Measurements from ENCODE around the gene BBS12.

Gene BBS12

DNA sequence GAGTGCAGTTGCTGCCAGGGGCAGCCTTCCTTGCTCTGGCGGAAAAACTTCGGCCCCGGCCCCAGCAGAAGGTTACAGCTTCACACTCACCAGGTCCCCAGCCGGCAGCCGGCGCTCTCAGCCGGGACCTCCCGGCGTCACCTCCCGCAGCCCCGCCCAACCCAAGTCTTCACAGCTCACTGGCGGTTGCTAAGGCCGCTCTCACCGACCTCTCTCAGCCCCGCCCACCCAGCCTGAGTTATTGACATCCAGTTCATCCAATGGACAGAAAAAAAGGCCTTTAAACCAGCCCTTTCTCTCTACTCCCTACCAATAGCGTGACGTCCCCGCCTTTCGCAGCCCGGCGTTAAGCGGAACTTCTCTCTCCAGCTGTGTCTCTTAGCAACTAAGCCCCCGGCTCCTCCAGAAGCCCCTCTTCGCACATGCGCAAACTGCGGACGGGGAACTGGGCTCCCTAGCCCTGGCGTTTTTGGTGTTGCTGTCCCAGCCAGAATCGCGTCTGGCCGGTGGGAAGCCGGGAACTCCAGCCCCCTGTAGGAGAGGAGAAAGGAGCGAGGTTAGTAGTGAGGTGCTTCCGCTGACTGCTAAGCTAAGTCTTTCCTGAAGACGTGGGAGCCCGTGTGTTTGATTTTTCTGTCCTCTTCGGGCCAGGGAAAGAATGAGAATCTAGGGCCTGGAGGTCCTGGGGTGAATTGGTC is at the start of gene BBS12:
Gene BBS12, plus strand, starts transcription at position 376 of the 698 bp plus-strand sequence. CDS start 9,189 bp downstream, outside the sequence.
- DNase-seq (ENCODE audit: low read depth): peak; percentile 97

DNA sequence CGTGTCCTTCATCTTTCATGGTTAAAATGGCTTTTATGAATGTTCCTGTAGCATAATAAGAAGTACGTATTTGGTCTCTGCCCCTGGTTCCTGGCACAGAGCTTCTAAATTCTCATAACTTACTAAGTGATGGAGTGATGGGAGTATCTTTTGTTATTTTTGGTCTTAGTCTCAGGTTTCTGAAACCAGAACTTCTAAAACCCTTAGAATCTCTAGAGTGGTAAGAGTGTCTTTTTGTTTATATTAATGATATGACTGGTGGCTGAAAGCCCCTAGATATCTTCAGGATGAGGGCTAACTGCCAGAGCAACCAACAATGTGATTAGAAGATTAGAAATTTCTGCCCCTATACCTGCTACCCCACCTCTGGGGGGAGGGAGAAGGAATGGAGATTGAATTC is 45.8 kb upstream of the BBS12 start:
- no peak for DNase-seq (ENCODE audit: low read depth)

DNA sequence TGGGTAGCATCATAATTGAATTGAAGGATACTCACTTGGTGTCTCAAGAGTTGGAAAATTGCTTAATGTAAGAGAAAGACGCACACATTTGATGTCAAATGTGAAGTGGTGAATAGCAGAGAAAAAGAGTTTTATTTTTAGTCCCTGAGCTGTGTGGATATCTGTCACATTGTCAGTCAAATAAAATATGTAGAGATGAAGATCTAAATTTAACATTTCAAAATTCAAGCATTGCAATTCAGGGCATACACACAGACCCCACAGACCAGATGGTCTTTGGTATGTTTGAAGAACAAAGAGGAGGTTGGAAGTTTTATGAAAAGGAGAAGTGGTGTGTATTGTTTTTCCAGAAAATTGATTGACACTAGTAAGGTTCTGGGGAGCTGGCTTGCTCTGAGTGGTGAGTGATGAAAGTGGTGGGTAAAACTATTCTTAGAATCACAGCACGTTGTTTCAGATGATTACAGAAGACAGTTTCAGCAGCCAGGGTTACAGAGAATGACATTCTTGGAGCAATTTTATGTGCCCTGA is 44.9 kb upstream of the BBS12 start:
- no peak for DNase-seq (ENCODE audit: low read depth)

DNA sequence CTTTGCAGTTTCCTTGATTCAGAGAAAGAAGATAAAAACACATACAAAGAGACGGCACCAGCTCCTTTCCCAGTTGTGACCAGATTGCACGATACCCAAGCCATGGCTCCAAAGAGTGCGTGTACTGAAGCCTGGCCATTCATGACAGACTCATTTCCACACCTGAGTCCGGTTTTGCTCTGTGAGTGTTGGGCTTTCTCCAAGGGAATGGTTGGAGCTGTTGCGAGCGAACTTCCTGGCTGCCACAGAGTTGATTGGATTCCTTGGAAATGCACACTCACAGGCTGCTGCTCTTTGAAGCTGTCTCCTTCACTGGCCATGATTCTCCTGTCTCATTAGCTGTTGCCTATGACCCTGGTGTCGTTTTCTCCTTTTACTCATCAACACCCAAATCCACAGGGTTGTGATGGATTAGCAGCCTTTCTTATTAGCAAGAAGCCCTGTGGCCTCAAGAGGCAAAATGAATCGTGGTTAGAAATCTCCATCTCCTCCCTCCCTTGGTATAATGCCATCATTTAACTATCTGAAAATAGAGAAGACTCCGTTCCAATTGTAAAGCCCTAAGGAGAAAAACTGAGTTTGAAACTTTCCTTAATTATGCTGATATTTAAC is 43.9 kb upstream of the BBS12 start:
- DNase-seq (ENCODE audit: low read depth): no peak

GRCh38 chr4:122689972-122690371 is 42.5 kb upstream of the BBS12 start:
- DNase-seq (ENCODE audit: low read depth): no peak

- DNase-seq (ENCODE audit: low read depth): no peak
Measured at GRCh38 chr4:122691988-122692387, 40.5 kb upstream of the BBS12 start.

DNA sequence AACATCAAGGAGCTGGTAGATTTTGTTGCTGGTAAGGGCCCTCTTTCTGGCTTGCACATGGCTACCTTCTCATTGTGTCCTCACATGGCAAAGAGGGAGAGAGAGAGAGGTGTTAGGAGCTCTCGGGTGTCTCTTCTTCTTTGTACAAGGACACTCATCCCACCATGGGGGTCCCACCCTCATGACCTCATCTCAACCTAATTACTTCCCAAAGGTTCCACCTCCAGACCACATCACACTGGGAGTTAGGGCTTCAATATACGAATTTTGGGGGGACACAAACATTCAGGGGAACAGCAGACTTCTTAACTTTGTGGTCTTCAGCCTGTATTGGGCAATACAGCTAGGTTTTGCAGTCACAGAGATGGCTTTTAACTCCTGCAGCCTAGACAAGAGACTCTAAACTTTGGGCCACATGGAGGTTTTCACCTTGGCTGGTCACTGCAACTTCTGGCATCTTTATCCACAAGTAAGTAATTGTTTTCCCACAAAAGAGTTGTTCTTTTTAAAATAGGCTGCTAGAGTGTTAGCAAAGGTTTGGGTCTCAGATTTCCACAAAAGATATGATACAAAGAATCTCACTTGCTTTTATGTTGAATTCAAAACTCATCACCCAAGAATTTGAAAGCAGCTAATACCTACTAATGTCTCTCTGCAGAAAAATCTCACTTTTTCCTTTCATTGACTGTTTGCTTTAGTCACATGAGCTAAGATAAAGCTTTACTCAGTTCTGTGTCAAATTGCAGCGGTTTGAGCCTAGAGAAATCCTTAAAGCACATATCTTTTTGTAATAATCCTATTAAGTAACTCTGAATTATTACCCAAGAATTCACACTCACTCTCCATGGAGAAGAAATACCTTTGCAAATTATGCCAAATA is 39.6 kb upstream of the BBS12 start:
- DNase-seq (ENCODE audit: low read depth): no peak

DNA sequence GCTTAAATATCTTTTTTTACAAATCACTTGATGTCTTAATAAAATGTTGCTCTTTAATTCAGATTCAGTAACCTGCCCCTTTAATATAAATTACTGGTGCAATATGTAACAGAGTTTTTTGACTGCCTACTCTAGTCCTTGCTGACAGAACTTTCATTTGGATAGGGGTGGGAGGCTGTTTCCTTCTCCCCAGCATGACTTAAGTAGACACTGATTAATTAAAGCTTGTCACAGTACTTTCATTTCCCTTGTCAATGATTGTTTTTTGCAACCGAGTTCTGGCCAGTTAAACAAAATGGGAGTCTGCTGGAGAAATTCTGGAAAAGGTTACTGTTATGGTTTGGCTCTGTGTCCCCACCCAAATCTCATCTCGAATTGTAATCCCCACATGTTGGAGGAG is 37.3 kb upstream of the BBS12 start:
- DNase-seq (ENCODE audit: low read depth): no peak

- no peak for DNase-seq (ENCODE audit: low read depth)
Measured at GRCh38 chr4:122700178-122700725, 32.3 kb upstream of the BBS12 start.

DNA sequence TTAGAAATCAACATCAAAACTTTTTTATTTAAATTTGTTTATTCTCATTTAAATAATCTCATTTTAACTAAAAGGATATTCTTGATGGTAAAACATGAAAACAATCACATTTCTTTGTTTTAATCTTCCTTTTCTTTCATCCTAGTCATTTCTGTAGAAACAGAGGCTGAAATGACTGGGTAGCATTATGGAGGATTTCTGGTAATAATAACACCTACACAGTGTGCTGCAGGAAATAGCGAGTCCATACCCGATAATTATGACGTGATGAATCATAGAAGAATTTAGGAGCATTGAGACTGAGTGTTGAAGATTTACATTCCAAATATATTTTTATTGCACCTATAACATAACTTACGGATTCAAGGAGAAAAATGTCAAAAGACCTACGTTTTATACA is 31.4 kb upstream of the BBS12 start:
- DNase-seq (ENCODE audit: low read depth): no peak

DNA sequence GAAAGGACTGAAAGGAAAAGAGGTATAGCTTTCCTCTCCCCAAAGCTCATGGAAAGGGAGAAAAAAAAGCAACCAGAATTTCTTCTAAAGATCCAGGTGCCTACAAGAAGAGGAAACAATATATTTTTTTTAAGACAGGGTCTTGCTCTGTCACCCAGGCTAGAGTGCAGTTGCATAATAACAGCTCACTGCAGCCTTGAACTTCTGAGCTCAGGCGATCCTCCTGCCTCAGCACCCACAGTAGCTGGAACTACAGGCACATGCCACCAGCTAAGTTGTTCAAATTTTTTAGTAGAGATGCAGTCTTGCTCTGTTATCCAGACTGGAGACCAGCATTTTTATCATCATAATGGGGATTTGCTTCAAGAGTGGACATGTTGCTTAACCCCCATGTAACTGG is 30.5 kb upstream of the BBS12 start:
- no peak for DNase-seq (ENCODE audit: low read depth)

GRCh38 chr4:122702939-122703338 is 29.6 kb upstream of the BBS12 start:
- no peak for DNase-seq (ENCODE audit: low read depth)

- no peak for DNase-seq (ENCODE audit: low read depth)
Measured at GRCh38 chr4:122703868-122704267, 28.6 kb upstream of the BBS12 start.

- DNase-seq (ENCODE audit: low read depth): no peak
Measured at GRCh38 chr4:122705009-122705408, 27.5 kb upstream of the BBS12 start.

GRCh38 chr4:122705547-122706117 is 26.9 kb upstream of the BBS12 start:
- no peak for DNase-seq (ENCODE audit: low read depth)

DNA sequence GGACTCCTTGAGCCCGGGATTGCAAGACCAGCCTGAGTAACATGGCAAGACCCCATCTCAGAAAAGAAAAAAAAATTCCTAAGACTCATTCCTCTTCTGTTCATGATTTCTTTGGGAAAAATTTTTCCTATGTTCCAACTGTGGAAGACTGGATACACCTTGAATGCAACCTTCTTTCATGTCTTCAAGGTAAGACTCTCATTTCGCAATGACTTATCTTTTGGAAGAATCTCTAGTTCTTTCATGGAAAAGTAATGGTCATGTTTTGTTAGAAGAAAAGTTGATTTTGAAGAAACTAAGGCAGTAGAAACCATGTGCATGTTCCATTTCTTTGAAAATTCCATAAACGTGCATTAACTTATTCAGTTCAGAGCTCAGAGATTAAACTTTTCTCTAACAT is 26.0 kb upstream of the BBS12 start:
- no peak for DNase-seq (ENCODE audit: low read depth)

DNA sequence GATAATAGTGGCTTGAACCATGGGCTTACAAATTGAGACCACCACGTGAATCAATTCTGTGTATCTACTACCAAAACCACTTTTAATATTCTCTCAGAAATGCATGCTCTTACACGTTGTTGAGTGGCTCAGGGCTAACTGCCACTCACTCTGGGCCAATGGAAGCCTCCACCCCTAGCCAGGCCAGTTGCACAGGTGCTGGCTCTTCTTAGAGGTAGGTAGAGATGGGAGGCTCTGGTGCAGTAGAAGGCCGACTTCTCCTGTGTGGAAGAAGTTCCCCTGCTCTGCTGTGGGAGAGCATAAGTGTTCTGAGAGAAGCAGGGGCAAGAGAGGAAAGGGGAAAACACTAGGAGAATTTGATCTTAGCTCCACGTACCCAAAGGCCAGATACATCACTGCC is 25.0 kb upstream of the BBS12 start:
- no peak for DNase-seq (ENCODE audit: low read depth)

DNA sequence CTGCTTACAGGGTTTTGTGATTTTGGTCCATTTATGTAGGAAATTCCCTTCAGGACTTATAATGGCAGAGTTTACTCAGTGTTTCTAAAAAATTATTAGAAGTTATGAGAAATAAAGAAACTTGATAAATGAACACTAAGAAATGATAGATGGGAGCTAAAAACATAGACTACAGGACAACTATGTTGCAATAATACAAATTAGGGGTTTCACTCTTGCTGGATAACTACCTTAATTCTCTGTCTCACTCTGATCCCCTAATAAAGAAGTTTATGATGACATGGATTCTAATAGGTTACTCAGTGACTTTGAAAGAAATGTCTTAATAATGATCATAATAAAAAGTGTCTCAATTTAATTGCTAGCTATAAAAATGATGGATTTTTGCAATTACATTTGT is 23.3 kb upstream of the BBS12 start:
- no peak for DNase-seq (ENCODE audit: low read depth)

DNA sequence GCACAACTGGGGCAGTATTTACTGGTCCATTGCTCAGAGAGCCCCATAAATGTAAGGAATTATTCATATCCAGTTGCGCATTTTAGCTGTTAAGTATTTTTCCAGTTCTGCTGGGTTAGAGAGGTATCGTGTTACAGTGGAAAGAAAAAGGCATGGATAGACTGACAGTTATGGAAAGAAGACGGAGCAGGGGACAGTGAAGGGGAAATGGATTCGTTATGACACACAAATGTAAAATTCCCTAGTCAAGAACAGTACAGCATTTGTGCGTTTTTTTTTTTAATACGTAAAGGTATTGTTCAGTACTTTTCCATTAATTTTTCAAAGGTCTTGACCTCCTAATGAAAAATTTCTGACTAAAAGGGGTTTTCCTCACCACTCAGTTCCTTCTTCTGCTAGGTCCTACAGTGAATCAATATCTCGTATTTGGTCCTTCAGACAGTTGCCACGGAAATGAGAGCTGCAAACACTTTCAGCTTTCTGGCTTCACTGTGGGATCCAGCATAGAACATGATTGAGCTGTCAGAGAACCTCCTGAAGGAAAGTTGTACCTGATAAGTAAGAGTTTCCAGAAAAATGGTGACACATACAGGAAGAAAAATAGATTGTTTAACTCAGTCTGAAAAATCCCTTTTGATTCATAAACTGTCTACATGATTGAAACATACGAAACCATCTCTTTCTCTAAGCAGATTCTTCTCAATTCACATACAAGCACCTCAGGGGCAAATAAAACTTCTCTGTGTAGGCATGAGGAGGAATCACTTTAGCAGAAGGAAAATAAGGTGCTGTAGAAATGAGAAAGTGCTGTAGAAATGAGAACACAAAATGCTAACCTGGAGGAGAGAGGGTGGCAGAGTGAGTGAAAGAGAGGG is 21.8 kb upstream of the BBS12 start:
- DNase-seq (ENCODE audit: low read depth): no peak

- DNase-seq (ENCODE audit: low read depth): no peak
Measured at GRCh38 chr4:122711919-122712318, 20.6 kb upstream of the BBS12 start.

DNA sequence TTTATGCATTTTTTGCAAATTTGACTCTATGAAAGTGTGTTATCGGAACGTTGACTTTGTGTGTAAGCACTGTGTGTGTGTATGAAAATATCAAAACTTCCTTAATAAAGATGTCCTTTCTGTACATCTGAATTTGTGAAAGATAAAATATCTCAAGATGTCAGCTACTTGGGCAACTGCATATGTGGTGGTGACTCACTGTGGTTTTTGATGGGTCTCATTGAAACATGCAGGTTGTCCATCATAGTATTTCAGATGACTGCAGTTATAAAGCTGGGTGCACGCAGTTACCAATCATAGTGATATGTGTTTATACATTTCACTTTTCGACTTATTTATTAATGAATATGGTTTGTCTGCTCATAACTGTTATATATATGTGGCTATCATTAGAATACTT is 19.7 kb upstream of the BBS12 start:
- DNase-seq (ENCODE audit: low read depth): no peak
